Uterus (tissue), 4 donors: Measurements from ENCODE around the gene FABP6. TPM values are rescaled to one million over a fixed set of nuclear protein-coding genes. Genes with fewer than 3 reads are reported as not detected.

Source experiments
- DNase-seq, 2 donors: peaks; one replicate each; pipeline ENCODE4 v3.0.0-alpha.2; 2019 to 2020
- H3K27ac ChIP-seq, 2 donors: fragments of 200-600 bp; sonication (generic); 1 replicate in 1 of 2; 2 replicates in 1 of 2; pipeline ENCODE4 v1.5.1; 2016 to 2018
- H3K27me3 ChIP-seq, 2 donors: fragments of 200-600 bp; sonication (generic); one replicate each; pipeline ENCODE4 v1.5.1; 2018 to 2019; ENCODE audit warnings: control low read depth in 1 of 2
- H3K36me3 ChIP-seq, 2 donors: fragments of 200-600 bp; sonication (generic); one replicate each; pipeline ENCODE4 v1.5.1; 2019; ENCODE audit warnings: control low read depth in 1 of 2
- H3K4me1 ChIP-seq, 2 donors: fragments of 200-600 bp; sonication (generic); one replicate each; pipeline ENCODE4 v1.5.1; 2018 to 2019; ENCODE audit warnings: control low read depth in 1 of 2
- H3K4me3 ChIP-seq, 2 donors: fragments of 200-600 bp; sonication (generic); 1 replicate in 1 of 2; 2 replicates in 1 of 2; pipeline ENCODE4 v1.5.1; 2018 to 2019; ENCODE audit warnings: mild to moderate bottlenecking in 1 of 2
- H3K9me3 ChIP-seq, 2 donors: fragments of 200-600 bp; sonication (generic); one replicate each; pipeline ENCODE4 v1.5.1; 2019; ENCODE audit warnings: control low read depth in 1 of 2
- POLR2A ChIP-seq, 2 donors: fragments of 450-650 bp; IDR thresholded peaks; one replicate each; pipeline ENCODE4 v1.6.1; 2016; ENCODE audit warnings: antibody characterized with exemption in 2 of 2, mild to moderate bottlenecking in 1 of 2, moderate library complexity in 1 of 2
- intact Hi-C: fragments of 100-400 bp; cut with DNase I; formaldehyde crosslinking; loops from one replicate; pipeline ENCODE4 v1.15.1; 2023; ENCODE audit warnings: low total_unique reads
- total RNA-seq, 4 donors: library from RNA; depleted of rRNA in 3 of 4; stranded (reverse); fragments of >200 nt in 3 of 4; gene quantifications; one replicate each; pipeline versions ENCODE4 v1.1.0 to v1.2.4, GENCODE V29; 2014 to 2023
- TF ChIP-seq, protein P1 (sequence below), 4 experiments: fragments of 200-600 bp in 2 of 4; fragments of 450-650 bp in 2 of 4; sonication (generic) in 2 of 4; IDR thresholded peaks; one replicate each; pipeline ENCODE4 v1.5.1; 2016 to 2019; ENCODE audit warnings: antibody characterized with exemption in 4 of 4, mild to moderate bottlenecking in 2 of 4, moderate library complexity in 1 of 4
- donor health status: DM: yes; HTN: yes; CAD: no.

Gene FABP6
- total RNA-seq, 4 donors from 2014 or later, result 0.59 to 0.76 TPM; not detected in 2

GRCh38 chr5:160285316-160285715, 56.0 kb downstream of the FABP6 start:
- Histone ChIP-seq H3K4me1 (peaks cover 0 to 7% of the 10 kb centered on the region in 2 donors), H3K9me3 (no peaks in the 10 kb centered on the region), H3K27me3 (no peaks in the 10 kb centered on the region), H3K36me3 (no peaks in the 10 kb centered on the region), H3K27ac (no peak overlapping the region), H3K4me3 (no peak overlapping the region)
- intact Hi-C loops, result no loop called here
- TF ChIP-seq POLR2A (IDR thresholded peaks at IDR 0.05), result no peak
- TF ChIP-seq, protein P1, sequence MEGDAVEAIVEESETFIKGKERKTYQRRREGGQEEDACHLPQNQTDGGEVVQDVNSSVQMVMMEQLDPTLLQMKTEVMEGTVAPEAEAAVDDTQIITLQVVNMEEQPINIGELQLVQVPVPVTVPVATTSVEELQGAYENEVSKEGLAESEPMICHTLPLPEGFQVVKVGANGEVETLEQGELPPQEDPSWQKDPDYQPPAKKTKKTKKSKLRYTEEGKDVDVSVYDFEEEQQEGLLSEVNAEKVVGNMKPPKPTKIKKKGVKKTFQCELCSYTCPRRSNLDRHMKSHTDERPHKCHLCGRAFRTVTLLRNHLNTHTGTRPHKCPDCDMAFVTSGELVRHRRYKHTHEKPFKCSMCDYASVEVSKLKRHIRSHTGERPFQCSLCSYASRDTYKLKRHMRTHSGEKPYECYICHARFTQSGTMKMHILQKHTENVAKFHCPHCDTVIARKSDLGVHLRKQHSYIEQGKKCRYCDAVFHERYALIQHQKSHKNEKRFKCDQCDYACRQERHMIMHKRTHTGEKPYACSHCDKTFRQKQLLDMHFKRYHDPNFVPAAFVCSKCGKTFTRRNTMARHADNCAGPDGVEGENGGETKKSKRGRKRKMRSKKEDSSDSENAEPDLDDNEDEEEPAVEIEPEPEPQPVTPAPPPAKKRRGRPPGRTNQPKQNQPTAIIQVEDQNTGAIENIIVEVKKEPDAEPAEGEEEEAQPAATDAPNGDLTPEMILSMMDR (IDR thresholded peaks at IDR 0.05), result no peak
- no peak for DNase-seq

- intact Hi-C loops, result no loop called here
- no peak overlapping the region for H3K4me3 ChIP-seq
- no peaks in the 10 kb centered on the region for H3K36me3 ChIP-seq
- H3K27me3 ChIP-seq, result no peaks in the 10 kb centered on the region
- peak overlapping the region in 1 of 2 donors; percentile 15 for H3K27ac ChIP-seq
- TF ChIP-seq POLR2A (IDR thresholded peaks at IDR 0.05), result no peak
- H3K4me1 ChIP-seq, result peaks cover 0 to 7% of the 10 kb centered on the region in 2 donors
- no peaks in the 10 kb centered on the region for H3K9me3 ChIP-seq
- DNase-seq, result no peak
These were observed 57.6 kb downstream of the FABP6 start for GRCh38 chr5:160286947-160287346.

DNA sequence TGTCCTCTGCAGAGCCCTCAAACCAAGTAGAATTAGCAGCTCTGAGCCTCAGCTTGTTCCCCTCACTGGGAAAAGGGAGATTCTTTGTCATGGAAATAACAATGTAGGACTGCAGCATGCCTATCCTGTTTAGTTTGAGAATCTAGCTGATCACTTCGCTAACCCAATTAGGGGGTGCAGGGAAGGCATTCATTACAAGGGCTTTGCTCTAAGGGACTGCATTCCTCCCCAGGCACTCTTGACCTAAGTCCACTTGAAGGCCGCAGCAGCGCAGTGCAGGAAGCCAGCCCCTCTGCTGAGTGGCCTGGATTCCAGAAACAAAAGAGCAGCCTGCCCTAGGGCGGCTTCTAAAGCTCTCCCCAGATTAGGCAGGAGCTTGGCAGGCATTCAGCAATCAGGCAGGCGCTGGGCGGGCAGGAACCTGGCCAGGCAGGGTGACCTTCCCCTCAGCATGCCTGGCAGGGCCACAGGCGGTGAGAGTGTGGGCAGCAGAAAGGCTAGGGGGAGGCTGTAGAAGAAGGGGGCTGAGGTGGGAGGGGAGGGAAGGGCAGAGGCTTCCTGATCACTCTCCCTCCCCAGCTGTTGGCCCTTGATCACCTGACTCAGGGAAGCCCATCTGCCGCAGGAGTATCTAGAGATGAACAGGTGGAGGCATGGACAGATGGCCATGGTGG, 58.2 kb downstream of the FABP6 start:
- Histone ChIP-seq H3K27me3 (no peaks in the 10 kb centered on the region), H3K4me3 (no peak overlapping the region), H3K36me3 (no peaks in the 10 kb centered on the region), H3K4me1 (peaks cover 0 to 7% of the 10 kb centered on the region in 2 donors), H3K27ac (peak overlapping the region in 1 of 2 donors; percentile 15), H3K9me3 (no peaks in the 10 kb centered on the region)
- TF ChIP-seq POLR2A (IDR thresholded peaks at IDR 0.05), result no peak
- TF ChIP-seq, protein P1 (IDR thresholded peaks at IDR 0.05), result no peak
- peak in 1 of 2 donors; percentile 35 for DNase-seq
- intact Hi-C loops, result no loop called here

Other genes starting within 250 kb of the FABP6 start
- gene TTC1, start 220.4 kb upstream of the FABP6 start, total RNA-seq, result 10 to 100 TPM in 3 of 4 donors, 1 to 10 TPM in 1; 9.7 to 43.5 (median 41.1) TPM
- gene PWWP2A, start 110.1 kb upstream of the FABP6 start, total RNA-seq, result 10 to 100 TPM; 12.9 to 46.3 (median 28.1) TPM
- 1 to 10 TPM in 2 of 4 donors, under 1 TPM in 1, not detected in 1; under 0.01 to 5.8 (median 2.6) TPM for gene CCNJL, start 83.1 kb downstream of the FABP6 start, total RNA-seq
- gene C1QTNF2, start 141.1 kb downstream of the FABP6 start, total RNA-seq, result 10 to 100 TPM in 1 of 4 donors, 1 to 10 TPM in 2, under 1 TPM in 1; 0.59 to 16.5 (median 3.0) TPM
- 10 to 100 TPM in 3 of 4 donors, 1 to 10 TPM in 1; 6.1 to 34.1 (median 18.4) TPM for gene FAM200C, start 170.5 kb downstream of the FABP6 start, total RNA-seq
- gene SLU7, start 189.6 kb downstream of the FABP6 start, total RNA-seq, result 10 to 100 TPM; 26.6 to 90.0 (median 52.4) TPM
- 10 to 100 TPM in 2 of 4 donors, 1 to 10 TPM in 1, not detected in 1; 2.4 to 40.0 (median 10.6) TPM for gene PTTG1, start 192.3 kb downstream of the FABP6 start, total RNA-seq